ENCODE measurements around the gene TKTL1.
"Not testable (repeated sequence)": the region's sequence is repeated elsewhere in the genome, so short reads cannot be mapped to it uniquely, and the experiment has no call there.

TKTL1 gene, protein sequence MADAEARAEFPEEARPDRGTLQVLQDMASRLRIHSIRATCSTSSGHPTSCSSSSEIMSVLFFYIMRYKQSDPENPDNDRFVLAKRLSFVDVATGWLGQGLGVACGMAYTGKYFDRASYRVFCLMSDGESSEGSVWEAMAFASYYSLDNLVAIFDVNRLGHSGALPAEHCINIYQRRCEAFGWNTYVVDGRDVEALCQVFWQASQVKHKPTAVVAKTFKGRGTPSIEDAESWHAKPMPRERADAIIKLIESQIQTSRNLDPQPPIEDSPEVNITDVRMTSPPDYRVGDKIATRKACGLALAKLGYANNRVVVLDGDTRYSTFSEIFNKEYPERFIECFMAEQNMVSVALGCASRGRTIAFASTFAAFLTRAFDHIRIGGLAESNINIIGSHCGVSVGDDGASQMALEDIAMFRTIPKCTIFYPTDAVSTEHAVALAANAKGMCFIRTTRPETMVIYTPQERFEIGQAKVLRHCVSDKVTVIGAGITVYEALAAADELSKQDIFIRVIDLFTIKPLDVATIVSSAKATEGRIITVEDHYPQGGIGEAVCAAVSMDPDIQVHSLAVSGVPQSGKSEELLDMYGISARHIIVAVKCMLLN

GRCh38 chrX:154295664-154296310 lies at the start of gene TKTL1:
TSS of gene TKTL1 (plus strand) at chrX:154295795. CDS start at chrX:154295860, 65 bp downstream.
- TF ChIP-seq MAX (IDR thresholded peaks at IDR 0.05; ENCODE audit: low read depth, low read length) = no peak
- TF ChIP-seq, protein P1, sequence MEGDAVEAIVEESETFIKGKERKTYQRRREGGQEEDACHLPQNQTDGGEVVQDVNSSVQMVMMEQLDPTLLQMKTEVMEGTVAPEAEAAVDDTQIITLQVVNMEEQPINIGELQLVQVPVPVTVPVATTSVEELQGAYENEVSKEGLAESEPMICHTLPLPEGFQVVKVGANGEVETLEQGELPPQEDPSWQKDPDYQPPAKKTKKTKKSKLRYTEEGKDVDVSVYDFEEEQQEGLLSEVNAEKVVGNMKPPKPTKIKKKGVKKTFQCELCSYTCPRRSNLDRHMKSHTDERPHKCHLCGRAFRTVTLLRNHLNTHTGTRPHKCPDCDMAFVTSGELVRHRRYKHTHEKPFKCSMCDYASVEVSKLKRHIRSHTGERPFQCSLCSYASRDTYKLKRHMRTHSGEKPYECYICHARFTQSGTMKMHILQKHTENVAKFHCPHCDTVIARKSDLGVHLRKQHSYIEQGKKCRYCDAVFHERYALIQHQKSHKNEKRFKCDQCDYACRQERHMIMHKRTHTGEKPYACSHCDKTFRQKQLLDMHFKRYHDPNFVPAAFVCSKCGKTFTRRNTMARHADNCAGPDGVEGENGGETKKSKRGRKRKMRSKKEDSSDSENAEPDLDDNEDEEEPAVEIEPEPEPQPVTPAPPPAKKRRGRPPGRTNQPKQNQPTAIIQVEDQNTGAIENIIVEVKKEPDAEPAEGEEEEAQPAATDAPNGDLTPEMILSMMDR (IDR thresholded peaks at IDR 0.05; ENCODE audit: low read depth, low read length) = no peak
- no peak for TF ChIP-seq MYC (IDR thresholded peaks at IDR 0.05; ENCODE audit: low read depth, low read length)
- TF ChIP-seq POLR2A (IDR thresholded peaks at IDR 0.05; ENCODE audit: extremely low read depth, insufficient read length) = no peak
- no peak for DNase-seq (ENCODE audit: low read depth)
- no peak within 1 kb of the TSS for H3K4me3 ChIP-seq (ENCODE audit: low read depth, low read length)

GRCh38 chrX:154247377-154248045 lies 48.1 kb upstream of the TKTL1 start:
- not testable (repeated sequence) for H3K4me3 ChIP-seq (ENCODE audit: low read depth, low read length); DNase-seq (ENCODE audit: low read depth)

DNA sequence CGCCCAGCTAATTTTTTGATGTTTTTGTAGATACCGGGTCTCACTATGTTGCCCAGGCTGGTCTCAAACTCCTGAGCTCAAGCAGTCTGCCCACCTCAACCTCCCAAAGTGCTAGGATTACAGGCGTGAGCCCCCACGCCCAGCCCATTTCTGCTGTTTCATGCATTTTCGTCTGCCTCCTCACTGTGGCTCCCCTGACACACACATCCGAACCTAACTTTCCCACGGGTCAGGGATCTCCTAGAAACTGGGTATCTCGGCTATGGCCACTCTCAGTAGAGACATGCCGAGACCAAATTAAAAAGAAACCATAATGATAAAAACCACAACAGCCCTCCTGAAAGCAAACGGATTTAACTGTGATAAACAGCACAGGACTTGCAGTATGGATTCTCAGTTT lies 47.5 kb upstream of the TKTL1 start:
- not testable (repeated sequence) for H3K4me3 ChIP-seq (ENCODE audit: low read depth, low read length); DNase-seq (ENCODE audit: low read depth)

- H3K4me3 ChIP-seq (ENCODE audit: low read depth, low read length); DNase-seq (ENCODE audit: low read depth): not testable (repeated sequence)
Measured at GRCh38 chrX:154257282-154257681, 38.3 kb upstream of the TKTL1 start, which contains the start of gene OPN1MW3. TSS of gene OPN1MW3 (plus strand) at chrX:154257582. CDS start at chrX:154257620, 38 bp downstream.

DNA sequence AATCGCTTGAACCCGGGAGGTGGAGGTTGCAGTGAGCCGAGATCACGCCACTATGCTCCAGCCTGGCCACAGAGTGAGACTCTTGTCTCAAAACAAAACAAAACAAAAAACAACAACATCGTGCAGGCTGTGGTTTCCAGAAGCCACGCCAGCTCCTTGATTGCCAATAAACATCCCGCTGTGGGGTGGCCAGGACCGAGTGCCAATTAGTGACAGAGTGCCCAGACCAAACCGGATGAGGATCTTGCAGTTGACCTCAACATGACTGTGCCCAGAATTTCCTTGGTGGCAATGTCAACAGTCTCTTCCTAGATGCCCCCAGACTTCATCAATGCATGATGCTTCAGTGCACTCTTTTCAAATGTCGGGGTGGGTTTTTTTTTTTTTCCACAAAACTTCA lies 36.9 kb upstream of the TKTL1 start:
- DNase-seq (ENCODE audit: low read depth); H3K4me3 ChIP-seq (ENCODE audit: low read depth, low read length): not testable (repeated sequence)

DNA sequence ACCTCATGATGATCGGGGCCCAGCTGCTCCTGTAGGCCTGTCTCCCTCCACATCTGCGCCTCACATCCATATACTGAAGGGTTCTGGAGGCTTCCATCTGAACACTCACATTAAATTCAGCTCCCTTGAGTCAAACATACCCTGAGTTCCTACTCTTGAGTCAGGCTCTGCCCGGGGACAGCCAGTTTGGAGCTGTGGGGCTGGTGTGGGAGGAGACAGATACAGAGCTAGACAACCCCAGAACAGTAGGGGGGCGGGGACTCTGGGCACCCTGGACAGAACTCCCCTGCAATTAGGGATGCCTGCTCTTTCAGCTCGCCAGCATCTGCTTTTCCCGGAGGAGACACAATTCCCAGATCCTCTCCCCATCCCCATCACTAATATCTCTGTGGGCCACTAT lies 32.5 kb upstream of the TKTL1 start:
- DNase-seq (ENCODE audit: low read depth); H3K4me3 ChIP-seq (ENCODE audit: low read depth, low read length): not testable (repeated sequence)

DNA sequence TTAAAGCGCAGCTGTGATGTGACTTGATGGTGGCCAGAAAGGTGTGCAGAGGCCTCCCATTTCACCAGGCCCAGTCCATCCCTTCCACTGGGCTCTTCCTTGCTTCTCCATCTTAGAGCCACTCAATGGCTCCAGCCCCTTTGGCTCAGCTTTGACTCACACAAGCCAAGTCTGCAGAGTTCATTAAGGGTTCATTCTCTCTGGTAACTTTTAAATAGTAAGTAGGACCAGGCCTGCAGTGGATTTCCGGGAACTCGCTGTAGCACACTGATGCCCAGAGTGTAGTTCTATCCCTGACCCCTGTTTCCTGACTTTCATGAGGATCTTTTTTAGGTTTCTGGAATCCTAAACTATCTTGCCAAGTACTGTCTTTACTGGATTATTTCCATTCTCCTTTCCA lies 26.4 kb upstream of the TKTL1 start:
- not testable (repeated sequence) for H3K4me3 ChIP-seq (ENCODE audit: low read depth, low read length); DNase-seq (ENCODE audit: low read depth)

DNA sequence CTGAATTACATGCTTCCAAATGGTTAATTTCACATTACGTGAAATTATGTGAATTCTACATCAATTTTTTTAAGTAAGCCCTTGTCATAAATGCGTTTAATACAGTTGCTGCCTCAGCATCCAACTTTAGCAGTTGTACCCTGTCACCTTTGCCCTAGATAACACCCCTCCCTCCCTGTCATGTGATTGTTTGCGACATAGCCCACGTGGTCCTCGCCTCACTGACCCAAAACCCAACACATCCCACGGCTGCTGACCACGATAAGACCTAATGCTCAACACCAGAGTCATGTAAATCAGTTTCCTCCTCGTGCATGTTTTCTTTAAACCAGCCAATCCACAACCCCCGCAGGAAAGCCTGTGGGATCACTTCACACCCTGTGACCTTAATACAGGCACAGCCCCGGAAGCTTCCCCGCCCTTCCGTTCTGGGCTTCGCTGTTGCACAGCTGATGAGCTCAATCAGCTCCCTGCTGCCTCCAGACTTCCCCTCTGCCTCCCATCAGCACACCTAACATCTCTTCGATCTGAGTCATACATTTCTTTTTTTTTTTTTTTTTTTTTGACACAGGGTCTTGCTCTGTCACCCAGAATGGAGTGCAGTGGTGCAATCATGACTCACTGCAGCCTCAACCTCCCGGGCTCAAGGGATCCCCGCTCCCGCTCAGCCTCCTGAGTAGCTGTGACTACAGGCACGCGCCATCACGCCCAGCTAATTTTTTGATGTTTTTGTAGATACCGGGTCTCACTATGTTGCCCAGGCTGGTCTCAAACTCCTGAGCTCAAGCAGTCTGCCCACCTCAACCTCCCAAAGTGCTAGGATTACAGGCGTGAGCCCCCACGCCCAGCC lies 10.9 kb upstream of the TKTL1 start:
- DNase-seq (ENCODE audit: low read depth); H3K4me3 ChIP-seq (ENCODE audit: low read depth, low read length): not testable (repeated sequence)

DNA sequence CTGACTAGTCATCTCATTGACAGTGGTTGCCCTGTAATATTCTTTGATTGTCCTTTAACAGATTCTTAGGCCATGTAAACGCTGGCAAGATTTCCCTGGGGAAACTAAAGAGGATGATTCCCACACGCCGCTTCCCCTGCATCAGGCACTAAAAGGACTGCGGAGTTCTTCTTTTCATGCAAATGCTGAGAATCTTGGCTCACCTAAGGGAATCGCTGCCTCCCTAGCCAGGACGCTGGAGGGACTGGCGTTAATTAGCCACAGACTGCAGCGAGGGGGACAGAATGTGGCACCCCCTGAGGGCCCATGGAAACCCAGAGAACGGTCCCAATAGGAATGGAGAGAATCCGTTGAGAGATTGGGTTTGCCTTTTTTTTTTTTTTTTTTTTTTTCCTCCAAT lies 9.2 kb upstream of the TKTL1 start:
- H3K4me3 ChIP-seq (ENCODE audit: low read depth, low read length); DNase-seq (ENCODE audit: low read depth): not testable (repeated sequence)

DNA sequence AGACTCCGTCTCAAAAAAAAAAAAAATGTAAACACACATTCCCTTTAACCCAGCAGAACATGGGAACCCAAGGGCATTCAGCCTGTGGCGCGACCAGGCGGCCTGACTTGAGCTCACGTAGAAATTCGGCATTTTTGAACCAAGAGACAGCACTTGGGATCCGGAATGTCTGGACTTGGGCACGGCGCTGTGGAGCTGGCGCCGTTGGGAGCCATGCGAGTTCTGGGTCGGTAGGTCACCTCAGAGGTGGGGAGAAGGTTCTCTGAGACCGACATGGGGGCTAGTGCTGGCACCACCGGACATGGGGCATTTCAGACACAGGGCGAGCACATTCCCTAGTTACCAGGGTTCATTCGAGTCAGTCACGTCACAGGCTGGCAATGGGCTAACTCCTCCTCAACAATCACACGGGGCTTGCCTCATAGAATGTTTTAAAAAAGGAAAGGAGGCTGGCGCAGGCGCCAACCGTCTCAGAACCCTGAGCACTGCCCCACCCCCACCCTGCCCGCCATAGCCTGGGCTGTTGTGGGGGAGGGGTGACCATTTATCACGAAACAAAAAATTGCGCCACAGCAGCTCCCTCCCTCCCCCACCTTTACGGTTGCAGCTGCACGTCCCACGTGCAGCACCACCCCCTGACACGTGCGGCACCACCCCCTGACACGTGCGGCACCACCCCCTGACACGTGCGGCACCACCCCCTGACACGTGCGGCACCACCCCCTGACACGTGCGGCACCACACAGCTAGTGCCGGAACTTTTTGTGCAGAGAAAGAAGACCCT lies 612 bp upstream of the TKTL1 start, which contains the start of gene TEX28:
Gene TEX28 (minus strand): TSS at position 334 of the 784 bp plus-strand sequence. CDS start 3,007 bp downstream, outside the sequence.
- peak; percentile 12 for DNase-seq (ENCODE audit: low read depth)
- H3K4me3 ChIP-seq (ENCODE audit: low read depth, low read length) = no peak within 1 kb of the TSS
- no peak for TF ChIP-seq POLR2A (IDR thresholded peaks at IDR 0.05; ENCODE audit: extremely low read depth, insufficient read length)
- TF ChIP-seq, protein P1 (IDR thresholded peaks at IDR 0.05; ENCODE audit: low read depth, low read length) = no peak
- no peak for TF ChIP-seq MAX (IDR thresholded peaks at IDR 0.05; ENCODE audit: low read depth, low read length)
- no peak for TF ChIP-seq MYC (IDR thresholded peaks at IDR 0.05; ENCODE audit: low read depth, low read length)
